A549 (cell line): ENCODE measurements around the gene KANSL3.

Experiments used
- CTCF ChIP-seq: fragments of >200 bp; sonication (Bioruptor Twin); formaldehyde crosslinking; IDR thresholded peaks from 3 replicates; pipeline ENCODE4 v1.5.1; 2016
- GATA3 ChIP-seq: IDR thresholded peaks from 2 replicates; pipeline ENCODE4 v1.6.1; 2012; ENCODE audit warnings: borderline replicate concordance
- HMGXB4 ChIP-seq: fragments of 250-450 bp; sonication (Bioruptor Pico); IDR thresholded peaks from 2 replicates; pipeline ENCODE4 v1.5.0; 2021; ENCODE audit warnings: mild to moderate bottlenecking, moderate library complexity, borderline replicate concordance
- HOXA7 ChIP-seq: fragments of 250-450 bp; sonication (Bioruptor Pico); IDR thresholded peaks from 2 replicates; pipeline ENCODE4 v1.5.0; 2020; ENCODE audit warnings: mild to moderate bottlenecking, moderate library complexity
- KDM1A ChIP-seq: fragments of 200-600 bp; sonication (generic); IDR thresholded peaks from 2 replicates; pipeline ENCODE4 v1.6.1; 2016; ENCODE audit warnings: low read depth, mild to moderate bottlenecking
- POLR2A ChIP-seq: IDR thresholded peaks from 2 replicates; pipeline ENCODE4 v1.6.1; 2012; ENCODE audit warnings: mild to moderate bottlenecking, low read length
- RAD21 ChIP-seq, 2 experiments: fragments of >200 bp in 1 of 2; sonication (Bioruptor Twin) in 1 of 2; formaldehyde crosslinking in 1 of 2; IDR thresholded peaks in 1 of 2; conservative IDR thresholded peaks in 1 of 2; 2 replicates in 1 of 2; 3 replicates in 1 of 2; pipeline ENCODE4 v1.6.1; 2012 to 2018; ENCODE audit warnings: inconsistent platforms in 1 of 2
- RFX5 ChIP-seq: fragments of 450-650 bp; IDR thresholded peaks from 2 replicates; pipeline ENCODE4 v1.7.1; 2014; ENCODE audit warnings: antibody characterized with exemption, mild to moderate bottlenecking, moderate library complexity

GRCh38 chr2:96683972-96684820 is 46.1 kb upstream of the KANSL3 start:
- TF ChIP-seq RFX5 (no peak), RAD21 (conservative IDR thresholded peaks at IDR 0.05 in 1 of 2, IDR thresholded peaks at IDR 0.05 in 1 of 2) (no peak), KDM1A (no peak), POLR2A (no peak), CTCF (no peak), GATA3 (no peak), HOXA7 (CRISPR knock-in tag) (no peak), HMGXB4 (CRISPR knock-in tag) (no peak)
